HG02852 (cell line): ENCODE results near the gene SLC35E3.
"Not testable (repeated sequence)": the region's sequence is repeated elsewhere in the genome, so short reads cannot be mapped to it uniquely, and the experiment has no call there.

Source experiments
- ATAC-seq: cut with Tn5 transposase; IDR thresholded peaks from one replicate; pipeline ENCODE4 v1.9.1; 2021; ENCODE audit warnings: mild to moderate bottlenecking, moderate library complexity; ENCODE audit not compliant: unreplicated experiment

SLC35E3 gene

GRCh38 chr12:68811573-68811972 is 65.6 kb downstream of the SLC35E3 start:
- not testable (repeated sequence) for ATAC-seq

DNA sequence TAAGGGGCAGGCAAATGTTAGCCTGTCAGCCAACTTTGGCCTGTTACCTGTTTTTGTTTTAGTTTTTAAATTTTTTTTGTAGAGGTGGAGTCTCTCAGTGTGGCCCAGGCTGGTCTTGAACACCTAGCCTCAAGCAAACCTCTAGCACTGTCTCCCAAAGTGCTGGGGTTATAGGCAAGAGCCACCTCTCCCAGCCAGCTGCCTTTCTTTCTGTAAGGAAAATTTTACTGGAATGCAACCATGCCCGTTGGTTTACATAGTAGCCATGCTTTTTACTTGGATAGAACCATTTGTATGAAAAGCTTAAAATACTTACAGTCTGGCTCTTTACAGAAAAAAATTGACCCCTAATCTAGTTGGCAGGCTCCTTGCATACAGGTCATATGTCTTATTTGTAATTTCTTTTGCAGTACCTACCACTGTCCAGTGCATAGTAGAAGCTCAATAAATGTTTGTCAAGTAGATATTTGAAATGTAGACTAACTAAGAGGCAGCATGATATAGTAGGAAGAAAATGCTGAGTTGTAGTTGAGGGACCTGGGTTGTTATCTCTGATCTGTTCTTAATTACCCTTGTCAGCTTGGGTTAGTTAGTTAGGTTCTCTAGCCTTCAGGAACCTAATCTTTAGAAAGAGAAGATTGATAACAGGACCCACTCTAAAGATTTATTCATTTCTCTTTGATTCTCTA is 66.7 kb downstream of the SLC35E3 start:
- no peak for ATAC-seq

DNA sequence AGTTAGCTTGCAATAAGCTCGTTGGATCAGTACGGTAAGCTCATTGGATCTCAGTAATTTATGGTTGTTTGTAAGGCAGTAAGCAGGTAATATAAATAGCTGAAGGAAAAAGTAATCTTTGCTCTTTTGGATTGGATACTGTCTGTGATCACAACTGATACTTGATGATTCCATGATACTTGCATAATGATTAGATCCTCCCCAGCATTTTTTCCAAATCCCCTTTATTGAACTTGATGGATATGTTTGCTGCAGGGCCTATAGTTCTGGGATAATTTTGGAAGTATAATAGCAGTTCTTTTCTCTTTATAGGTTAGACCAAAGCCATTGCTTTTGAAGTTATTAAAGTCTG is 67.2 kb downstream of the SLC35E3 start:
- no peak for ATAC-seq

GRCh38 chr12:68814490-68815231 is 68.7 kb downstream of the SLC35E3 start:
- no peak for ATAC-seq

- no peak for ATAC-seq
Observed at GRCh38 chr12:68815232-68815927, 69.4 kb downstream of the SLC35E3 start.

GRCh38 chr12:68815928-68816800 is 70.2 kb downstream of the SLC35E3 start:
- no peak for ATAC-seq

DNA sequence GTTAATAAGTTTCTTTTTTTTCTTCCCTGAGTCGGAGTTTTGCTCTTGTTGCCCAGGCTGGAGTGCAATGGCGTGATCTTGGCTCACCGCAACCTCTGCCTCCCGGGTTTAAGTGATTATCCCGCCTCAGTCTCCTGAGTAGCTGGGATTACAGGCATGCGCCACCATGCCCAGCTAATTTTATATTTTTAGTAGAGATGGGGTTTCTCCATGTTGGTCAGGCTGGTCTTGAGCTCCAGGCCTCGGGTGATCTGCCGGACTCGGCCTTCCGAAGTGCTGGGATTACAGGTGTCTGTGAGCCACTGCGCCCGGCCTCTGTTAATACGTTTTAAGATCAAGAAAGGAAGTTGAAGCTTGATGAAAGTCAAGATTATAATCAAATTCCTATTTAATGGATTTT is 73.5 kb downstream of the SLC35E3 start:
- not testable (repeated sequence) for ATAC-seq

GRCh38 chr12:68821357-68822188 is 75.6 kb downstream of the SLC35E3 start:
- ATAC-seq = no peak

DNA sequence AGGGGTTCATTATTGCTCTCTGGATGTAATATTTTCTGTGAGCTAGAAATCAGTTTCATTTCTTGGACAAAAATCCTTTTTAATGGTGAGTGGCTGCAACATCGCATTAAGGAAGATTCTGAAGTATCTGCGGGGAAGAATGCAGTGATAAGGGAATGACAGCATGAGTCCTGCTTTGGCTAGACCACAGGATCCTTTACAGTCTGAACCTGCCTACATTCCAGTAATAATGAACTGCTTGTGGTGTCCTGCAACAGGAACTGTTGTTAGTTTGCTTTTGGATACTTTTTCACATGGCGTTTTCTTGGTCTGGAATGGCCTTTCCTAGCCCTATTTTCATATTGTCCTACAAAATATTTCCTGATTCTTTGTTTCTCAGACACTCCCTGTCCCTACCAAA is 77.7 kb downstream of the SLC35E3 start:
- ATAC-seq = no peak

- ATAC-seq = no peak
Observed at GRCh38 chr12:68824131-68824530, 78.2 kb downstream of the SLC35E3 start.

- no peak for ATAC-seq
Observed at GRCh38 chr12:68824597-68825250, 78.7 kb downstream of the SLC35E3 start.

DNA sequence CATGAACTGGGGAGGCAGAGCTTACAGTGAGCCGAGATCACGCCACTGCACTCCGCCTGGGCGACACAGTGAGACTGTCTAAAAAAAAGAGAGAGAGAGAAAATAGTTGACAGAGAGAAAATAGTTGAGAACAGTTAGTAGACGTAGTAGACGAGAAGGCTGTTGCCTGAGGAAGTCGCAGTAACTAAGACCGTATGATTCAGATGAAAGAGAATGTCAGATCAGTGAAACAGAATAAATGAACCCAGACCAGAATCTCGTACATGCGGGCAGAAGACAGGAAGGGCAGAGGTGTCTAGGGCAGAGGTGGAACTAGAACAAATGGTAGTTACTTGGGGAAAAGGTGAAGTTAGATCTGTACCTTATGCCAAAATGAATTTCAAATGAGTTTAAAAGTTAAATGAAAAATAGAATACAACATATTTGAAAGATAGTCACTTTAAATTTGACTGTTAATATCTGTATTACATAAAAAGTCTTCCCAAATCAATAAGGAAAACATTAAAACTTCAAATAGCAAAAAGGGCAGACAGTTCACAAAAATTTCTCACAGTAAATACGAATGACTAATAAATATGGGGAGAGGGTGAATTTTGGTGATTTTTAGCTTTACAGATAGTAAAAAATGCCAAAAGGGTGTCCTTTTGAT is 79.7 kb downstream of the SLC35E3 start:
- ATAC-seq = no peak

DNA sequence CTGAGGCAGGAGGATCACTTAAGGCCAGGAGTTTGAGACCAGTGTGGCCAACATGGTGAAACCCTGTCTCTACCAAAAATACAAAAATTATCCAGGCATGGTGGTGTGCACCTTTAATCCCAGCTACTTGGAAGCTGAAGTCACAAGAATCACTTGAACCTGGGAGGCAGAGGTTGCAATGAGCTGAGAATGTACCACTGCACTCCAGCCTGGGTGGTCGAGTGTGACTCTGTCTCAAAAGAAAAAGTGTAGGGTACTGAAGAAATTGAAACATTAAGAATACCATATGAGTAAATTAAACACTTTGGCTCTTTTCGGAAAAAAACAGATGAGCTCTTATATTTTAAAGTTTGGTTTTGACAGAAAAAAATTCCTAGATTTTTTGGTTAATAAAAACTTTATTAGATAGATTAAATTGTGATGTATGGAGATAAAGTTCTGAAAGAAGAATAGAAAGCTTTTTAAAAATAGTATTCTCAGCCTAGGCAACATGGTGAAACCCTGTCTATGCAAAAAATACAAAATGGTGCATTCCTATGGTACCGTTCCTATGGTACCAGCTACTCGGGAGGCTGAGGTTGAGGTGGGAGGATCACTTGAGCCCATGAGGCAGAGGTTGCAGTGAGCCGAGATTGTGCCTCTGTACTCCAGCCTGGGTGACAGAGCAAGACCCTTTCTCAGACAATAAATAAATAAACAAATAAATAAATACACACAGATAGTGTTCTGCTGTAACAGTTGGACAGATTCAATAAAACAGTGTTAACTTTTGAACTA is 82.1 kb downstream of the SLC35E3 start:
- ATAC-seq = no peak

- no peak for ATAC-seq
Observed at GRCh38 chr12:68828672-68829068, 82.7 kb downstream of the SLC35E3 start.
